DOHH2 (cell line): ENCODE data around the gene CILP.
A peak's percentile ranks its signal among the peaks of the same experiment; 100 is the strongest.

ENCODE experiments used
- H3F3A ChIP-seq: fragments of 200-600 bp; sonication (generic), shearing (Covaris generic); 2 replicates; pipeline ENCODE4 v1.6.0; 2016; ENCODE audit warnings: antibody characterized with exemption, mild to moderate bottlenecking; ENCODE audit not compliant: control insufficient read depth, insufficient read depth
- H3K27ac ChIP-seq: fragments of 200-600 bp; sonication (generic); 2 replicates; pipeline ENCODE4 v1.5.1; 2014; ENCODE audit warnings: low read depth, mild to moderate bottlenecking, low read length, moderate library complexity
- H3K27me3 ChIP-seq: fragments of 200-600 bp; sonication (generic); 2 replicates; pipeline ENCODE4 v1.6.1; 2014; ENCODE audit warnings: mild to moderate bottlenecking, low read length, mixed read lengths; ENCODE audit not compliant: control insufficient read depth
- H3K36me3 ChIP-seq: fragments of 200-600 bp; sonication (generic); 2 replicates; pipeline ENCODE4 v1.6.1; 2014; ENCODE audit warnings: mild to moderate bottlenecking, low read length, moderate library complexity, mixed read lengths; ENCODE audit not compliant: control insufficient read depth
- H3K4me1 ChIP-seq: fragments of 200-600 bp; sonication (generic); 2 replicates; pipeline ENCODE4 v1.6.1; 2014; ENCODE audit warnings: mild to moderate bottlenecking, low read length, mixed read lengths; ENCODE audit not compliant: control insufficient read depth
- H3K4me2 ChIP-seq: fragments of 200-600 bp; sonication (generic); 2 replicates; pipeline ENCODE4 v1.6.0; 2014; ENCODE audit warnings: mild to moderate bottlenecking, low read length, moderate library complexity
- H3K4me3 ChIP-seq: fragments of 200-600 bp; sonication (generic); 2 replicates; pipeline ENCODE4 v1.5.1; 2014; ENCODE audit warnings: mild to moderate bottlenecking, low read length, mixed read lengths
- H3K79me2 ChIP-seq: fragments of 200-600 bp; sonication (generic); 2 replicates; pipeline ENCODE4 v1.6.1; 2014; ENCODE audit warnings: mild to moderate bottlenecking, low read length, mixed read lengths; ENCODE audit not compliant: control insufficient read depth
- H3K9me2 ChIP-seq: fragments of 200-600 bp; sonication (generic); replicated peaks from 2 replicates; pipeline ENCODE4 v1.6.1; 2014; ENCODE audit warnings: mild to moderate bottlenecking, low read length, mixed read lengths; ENCODE audit not compliant: control insufficient read depth
- H3K9me3 ChIP-seq: fragments of 200-600 bp; sonication (generic); 2 replicates; pipeline ENCODE4 v1.6.1; 2014; ENCODE audit warnings: antibody characterized with exemption, low read length, mixed read lengths; ENCODE audit not compliant: control insufficient read depth, insufficient read depth
- H4K20me1 ChIP-seq: fragments of 200-600 bp; sonication (generic); 2 replicates; pipeline ENCODE4 v1.6.0; 2014; ENCODE audit warnings: low read depth, mild to moderate bottlenecking, antibody characterized with exemption, low read length, moderate library complexity; ENCODE audit not compliant: control insufficient read depth, insufficient read depth
- CTCF ChIP-seq: fragments of 200-600 bp; sonication (generic); IDR thresholded peaks from one replicate; pipeline ENCODE4 v1.5.1; 2014; ENCODE audit warnings: antibody characterized with exemption, mild to moderate bottlenecking, low read depth, low read length; ENCODE audit not compliant: poor library complexity, severe bottlenecking
- EZH2phosphoT487 ChIP-seq: fragments of 200-600 bp; sonication (generic); IDR thresholded peaks from 2 replicates; pipeline ENCODE4 v1.6.1; 2017; ENCODE audit warnings: borderline replicate concordance, mild to moderate bottlenecking, antibody characterized with exemption, low read length, moderate library complexity, mixed read lengths

The CILP gene

GRCh38 chr15:65210770-65211481 lies at the start of gene CILP:
Gene CILP (minus strand): TSS chr15:65211473. CDS start chr15:65209755, 1,718 bp downstream.
- Histone ChIP-seq H3K36me3 (no peaks in the 10 kb centered on the region), H3K27ac (no peak within 1 kb of the TSS), H3F3A (no peaks in the 10 kb centered on the region), H3K9me2 (no peaks in the 10 kb centered on the region), H3K4me1 (peaks cover 12% of the 10 kb centered on the region), H3K9me3 (no peaks in the 10 kb centered on the region), H3K4me3 (no peak within 1 kb of the TSS), H4K20me1 (no peaks in the 10 kb centered on the region), H3K79me2 (no peaks in the 10 kb centered on the region), H3K27me3 (peaks cover 1% of the 10 kb centered on the region; the same call in 1 of the 2 replicates), H3K4me2 (0 out of 2 replicates have a peak within 1 kb of the TSS, but pooled peaks have one; percentile 17)
- TF ChIP-seq EZH2phosphoT487 (no peak), CTCF (no peak)

- no peaks in the 10 kb centered on the region for H3K4me1 ChIP-seq
Measured at GRCh38 chr15:65260968-65261367, 49.7 kb upstream of the CILP start.

GRCh38 chr15:65259367-65259797 lies 48.1 kb upstream of the CILP start:
- Histone ChIP-seq H3K79me2 (no peaks in the 10 kb centered on the region), H3K4me2 (no peak overlapping the region), H3K27me3 (no peaks in the 10 kb centered on the region), H3K36me3 (peaks cover 27% of the 10 kb centered on the region), H3K9me3 (no peaks in the 10 kb centered on the region), H3K9me2 (no peaks in the 10 kb centered on the region), H3K4me1 (no peaks in the 10 kb centered on the region), H4K20me1 (peaks cover 2% of the 10 kb centered on the region; the same call in 1 of the 2 replicates), H3K4me3 (no peak overlapping the region), H3F3A (no peaks in the 10 kb centered on the region), H3K27ac (no peak overlapping the region)
- TF ChIP-seq EZH2phosphoT487 (no peak), CTCF (no peak)

More at GRCh38 chr15:65260968-65261367, 49.7 kb upstream of the CILP start:
- Histone ChIP-seq H4K20me1 (peaks cover 5% of the 10 kb centered on the region; the same call in 1 of the 2 replicates), H3K9me3 (no peaks in the 10 kb centered on the region), H3K4me3 (no peak overlapping the region), H3K79me2 (no peaks in the 10 kb centered on the region), H3K9me2 (no peaks in the 10 kb centered on the region), H3K27ac (no peak overlapping the region), H3K27me3 (no peaks in the 10 kb centered on the region), H3F3A (no peaks in the 10 kb centered on the region), H3K36me3 (peaks cover 27% of the 10 kb centered on the region), H3K4me2 (no peak overlapping the region)
- no peak for TF ChIP-seq CTCF
